MM.1S (cell line): Measurements from ENCODE around the gene TENT4B.

ENCODE experiments used
- DNase-seq: peaks from one replicate; pipeline ENCODE4 v3.0.0-alpha.2; 2015
- H2AFZ ChIP-seq: fragments of 300-600 bp; sonication (generic); 2 replicates; pipeline ENCODE4 v1.6.0; 2016; ENCODE audit warnings: antibody characterized with exemption, low read length
- H3F3A ChIP-seq: fragments of 300-600 bp; sonication (generic); 2 replicates; pipeline ENCODE4 v1.6.1; 2016; ENCODE audit warnings: mild to moderate bottlenecking, antibody characterized with exemption, low read length, moderate library complexity, mixed read lengths; ENCODE audit not compliant: insufficient read depth
- H3K27ac ChIP-seq: fragments of 300-600 bp; sonication (generic); 2 replicates; pipeline ENCODE4 v1.5.1; 2016; ENCODE audit warnings: mild to moderate bottlenecking, low read length
- H3K27me3 ChIP-seq: fragments of 300-600 bp; sonication (generic); replicated peaks from 2 replicates; pipeline ENCODE4 v1.6.0; 2016; ENCODE audit warnings: low read length; ENCODE audit not compliant: insufficient read depth
- H3K36me3 ChIP-seq: fragments of 300-600 bp; sonication (generic); replicated peaks from 2 replicates; pipeline ENCODE4 v1.6.1; 2016; ENCODE audit warnings: mild to moderate bottlenecking, low read length, mixed read lengths; ENCODE audit not compliant: insufficient read depth
- H3K4me1 ChIP-seq: fragments of 300-600 bp; sonication (generic); 2 replicates; pipeline ENCODE4 v1.6.1; 2016; ENCODE audit warnings: low read length, mixed read lengths
- H3K4me2 ChIP-seq: fragments of 300-600 bp; sonication (generic); 2 replicates; pipeline ENCODE4 v1.6.0; 2016; ENCODE audit warnings: low read depth, low read length
- H3K4me3 ChIP-seq: fragments of 300-600 bp; sonication (generic); 2 replicates; pipeline ENCODE4 v1.5.1; 2016; ENCODE audit warnings: low read length, mixed read lengths
- H3K79me2 ChIP-seq: fragments of 300-600 bp; sonication (generic); 2 replicates; pipeline ENCODE4 v1.6.1; 2016; ENCODE audit warnings: mixed run types, low read length, mixed read lengths
- H3K9ac ChIP-seq: fragments of 300-600 bp; sonication (generic); 2 replicates; pipeline ENCODE4 v1.6.1; 2016; ENCODE audit warnings: low read length, mixed read lengths
- H3K9me2 ChIP-seq: fragments of 300-600 bp; sonication (generic); replicated peaks from 2 replicates; pipeline ENCODE4 v1.6.1; 2016; ENCODE audit warnings: mild to moderate bottlenecking, low read length, mixed read lengths; ENCODE audit not compliant: insufficient read depth
- H3K9me3 ChIP-seq: fragments of 300-600 bp; sonication (generic); replicated peaks from 2 replicates; pipeline ENCODE4 v1.6.1; 2016; ENCODE audit warnings: mild to moderate bottlenecking, low read length, mixed read lengths; ENCODE audit not compliant: insufficient read depth
- H4K20me1 ChIP-seq: fragments of 300-600 bp; sonication (generic); 2 replicates; pipeline ENCODE4 v1.6.1; 2016; ENCODE audit warnings: mild to moderate bottlenecking, low read length, moderate library complexity, mixed read lengths; ENCODE audit not compliant: insufficient read depth
- CTCF ChIP-seq: fragments of 300-600 bp; sonication (generic); IDR thresholded peaks from 2 replicates; pipeline ENCODE4 v1.5.1; 2016; ENCODE audit warnings: antibody characterized with exemption, low read length, mixed read lengths
- EZH2 ChIP-seq: fragments of 300-600 bp; sonication (generic); optimal IDR thresholded peaks from 2 replicates; pipeline ENCODE3; 2017; ENCODE audit warnings: low read depth, mild to moderate bottlenecking, antibody characterized with exemption, low read length, mixed read lengths
- EZH2phosphoT487 ChIP-seq: fragments of 300-600 bp; sonication (generic); IDR thresholded peaks from 2 replicates; pipeline ENCODE4 v1.6.1; 2018; ENCODE audit warnings: antibody characterized with exemption, low read length

Gene TENT4B

GRCh38 chr16:50273382-50273690 lies 120.2 kb downstream of the TENT4B start:
- Histone ChIP-seq H3K27ac (no peak overlapping the region; the same call in 1 of the 2 replicates), H3K4me1 (peaks cover 36% of the 10 kb centered on the region), H3K79me2 (peaks cover 47% of the 10 kb centered on the region), H3K36me3 (no peaks in the 10 kb centered on the region), H3K4me3 (no peak overlapping the region), H3K4me2 (peak overlapping the region; percentile 100; the same call in 1 of the 2 replicates), H2AFZ (no peak overlapping the region), H3K9ac (peak overlapping the region; percentile 97; the same call in 1 of the 2 replicates), H4K20me1 (no peaks in the 10 kb centered on the region), H3K27me3 (no peaks in the 10 kb centered on the region), H3K9me3 (no peaks in the 10 kb centered on the region), H3F3A (peaks cover 16% of the 10 kb centered on the region), H3K9me2 (no peaks in the 10 kb centered on the region)
- no peak for DNase-seq
- TF ChIP-seq EZH2phosphoT487, result no peak
- TF ChIP-seq CTCF, result no peak
- no peak for TF ChIP-seq EZH2

- Histone ChIP-seq H3K27ac (peak overlapping the region; percentile 87), H3F3A (peaks cover 20% of the 10 kb centered on the region), H3K9me2 (no peaks in the 10 kb centered on the region), H3K27me3 (no peaks in the 10 kb centered on the region), H3K9ac (peak overlapping the region; percentile 97), H4K20me1 (no peaks in the 10 kb centered on the region), H2AFZ (peak overlapping the region; percentile 35), H3K4me2 (peak overlapping the region; percentile 100), H3K79me2 (peaks cover 51% of the 10 kb centered on the region), H3K9me3 (no peaks in the 10 kb centered on the region), H3K4me1 (peaks cover 36% of the 10 kb centered on the region), H3K36me3 (no peaks in the 10 kb centered on the region), H3K4me3 (peak overlapping the region; percentile 97)
- DNase-seq, result peak; percentile 74
- no peak for TF ChIP-seq CTCF
- no peak for TF ChIP-seq EZH2
- no peak for TF ChIP-seq EZH2phosphoT487
Observed at GRCh38 chr16:50273888-50274325, 120.8 kb downstream of the TENT4B start.

GRCh38 chr16:50274326-50275097 lies 121.4 kb downstream of the TENT4B start:
- Histone ChIP-seq H3K4me2 (peak overlapping the region; percentile 100), H3K79me2 (peaks cover 57% of the 10 kb centered on the region), H3K4me3 (peak overlapping the region; percentile 97), H3K36me3 (no peaks in the 10 kb centered on the region), H3K9me3 (no peaks in the 10 kb centered on the region), H3K27me3 (no peaks in the 10 kb centered on the region), H3K4me1 (peaks cover 36% of the 10 kb centered on the region), H2AFZ (peak overlapping the region; percentile 80), H3K27ac (peak overlapping the region; percentile 87), H3F3A (peaks cover 20% of the 10 kb centered on the region), H4K20me1 (no peaks in the 10 kb centered on the region), H3K9ac (peak overlapping the region; percentile 97), H3K9me2 (no peaks in the 10 kb centered on the region)
- TF ChIP-seq EZH2, result no peak
- TF ChIP-seq EZH2phosphoT487, result no peak
- TF ChIP-seq CTCF, result no peak
- peak; percentile 29 for DNase-seq
